Kidney epithelial cell (primary cell): Measurements from ENCODE around the gene CNFN. TPM values are rescaled to one million over a fixed set of nuclear protein-coding genes. Genes with fewer than 3 reads are reported as not detected.

Experiments
- DNase-seq: peaks from one replicate; pipeline ENCODE4 v3.0.0-alpha.2; 2010; ENCODE audit warnings: low read depth
- H3K27me3 ChIP-seq: 2 replicates; pipeline ENCODE4 v1.6.0; 2011; ENCODE audit warnings: low read length; ENCODE audit not compliant: control insufficient read depth, insufficient read depth
- H3K36me3 ChIP-seq: 2 replicates; pipeline ENCODE4 v1.5.1; 2011; ENCODE audit warnings: low read length; ENCODE audit not compliant: control insufficient read depth, insufficient read depth
- H3K4me3 ChIP-seq: 2 replicates; pipeline ENCODE4 v1.5.1; 2011; ENCODE audit warnings: low read depth, mild to moderate bottlenecking, control low read depth, low read length
- CTCF ChIP-seq: IDR thresholded peaks from 2 replicates; pipeline ENCODE4 v1.5.1; 2011; ENCODE audit warnings: mild to moderate bottlenecking, moderate library complexity, low read length, control low read depth, inconsistent platforms; ENCODE audit not compliant: insufficient read depth, poor library complexity, severe bottlenecking
- total RNA-seq: library from RNA; depleted of rRNA; stranded (reverse); fragments of >200 nt; gene quantifications from 2 replicates; pipeline ENCODE4 v1.2.3, GENCODE V29; 2015

The CNFN gene
- total RNA-seq, 1 donor from 2014 or later = not detected

GRCh38 chr19:42428676-42429075 lies 38.6 kb upstream of the CNFN start:
- Histone ChIP-seq H3K36me3 (no peaks in the 10 kb centered on the region), H3K27me3 (peaks cover 15% of the 10 kb centered on the region), H3K4me3 (no peak overlapping the region)
- no peak for DNase-seq
- TF ChIP-seq CTCF = no peak

- no peak for DNase-seq
- Histone ChIP-seq H3K36me3 (no peaks in the 10 kb centered on the region), H3K27me3 (peaks cover 15% of the 10 kb centered on the region), H3K4me3 (no peak within 1 kb of the TSS)
- TF ChIP-seq CTCF = no peak
Observed at GRCh38 chr19:42427313-42427712, 37.2 kb upstream of the CNFN start, which contains the start of gene LIPE. Gene LIPE (minus strand): TSS chr19:42427388. CDS start chr19:42427149, 239 bp downstream.

- TF ChIP-seq CTCF = no peak
- H3K4me3 ChIP-seq = no peak overlapping the region
- no peaks in the 10 kb centered on the region for H3K36me3 ChIP-seq
- H3K27me3 ChIP-seq = peaks cover 15% of the 10 kb centered on the region
- DNase-seq = no peak
Observed at GRCh38 chr19:42426643-42427042, 36.5 kb upstream of the CNFN start.

GRCh38 chr19:42424712-42425131 lies 34.6 kb upstream of the CNFN start:
- peaks cover 15% of the 10 kb centered on the region for H3K27me3 ChIP-seq
- no peaks in the 10 kb centered on the region for H3K36me3 ChIP-seq
- H3K4me3 ChIP-seq = no peak overlapping the region
- no peak for DNase-seq
- TF ChIP-seq CTCF = peak; percentile 24

- no peak for DNase-seq
- Histone ChIP-seq H3K4me3 (no peak overlapping the region), H3K27me3 (peaks cover 15% of the 10 kb centered on the region), H3K36me3 (no peaks in the 10 kb centered on the region)
- TF ChIP-seq CTCF = no peak
Observed at GRCh38 chr19:42424345-42424707, 34.2 kb upstream of the CNFN start.
